ENCODE measurements around the gene POLR3GL. TPM values are rescaled to one million over a fixed set of nuclear protein-coding genes. Genes with fewer than 3 reads are reported as not detected.

The POLR3GL gene
- total RNA-seq, 2 experiments from 2014 or later: 27.3 to 29.2 TPM

DNA sequence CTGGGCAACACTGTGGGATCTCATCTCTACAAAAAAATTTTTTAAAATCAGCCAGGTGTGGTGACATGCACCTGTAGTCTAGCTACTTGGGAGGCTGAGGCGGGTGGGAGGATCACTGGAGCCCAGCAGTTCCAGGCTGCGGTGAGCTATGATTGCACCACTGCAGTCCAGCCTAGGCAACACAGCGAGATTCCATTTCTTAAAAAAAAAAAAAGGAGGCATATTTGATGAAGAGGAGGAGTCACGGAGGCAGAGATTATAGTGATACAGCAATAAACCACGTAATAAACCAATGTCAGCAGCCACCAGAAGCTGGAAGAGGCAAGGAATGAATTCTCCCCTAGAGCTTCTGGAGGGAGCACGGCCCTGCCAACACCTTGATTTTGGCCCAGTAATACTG, 10.6 kb upstream of the POLR3GL start:
- no peak for DNase-seq
- Mint-ChIP-seq H3K27me3 (no peaks in the 10 kb centered on the region), H3K36me3 (ENCODE audit: low read depth) (peaks cover 18% of the 10 kb centered on the region), H3K9me3 (no peaks in the 10 kb centered on the region), H3K4me3 (no peak overlapping the region), H3K27ac (no peak overlapping the region), H3K4me1 (peaks cover 75% of the 10 kb centered on the region)
- CTCF ChIA-PET: interaction anchor here (0.6 to 1.9 kb wide), 4 partner anchors 12 to 44 kb away, joined by 3 to 8 read pairs (median 4); partner anchors contain the start of gene RBM8A
- POLR2A ChIA-PET: interaction anchor here (0.7 kb wide), 1 partner anchor 1952 kb away, joined by 4 read pairs; no protein-coding TSS in a partner anchor

DNA sequence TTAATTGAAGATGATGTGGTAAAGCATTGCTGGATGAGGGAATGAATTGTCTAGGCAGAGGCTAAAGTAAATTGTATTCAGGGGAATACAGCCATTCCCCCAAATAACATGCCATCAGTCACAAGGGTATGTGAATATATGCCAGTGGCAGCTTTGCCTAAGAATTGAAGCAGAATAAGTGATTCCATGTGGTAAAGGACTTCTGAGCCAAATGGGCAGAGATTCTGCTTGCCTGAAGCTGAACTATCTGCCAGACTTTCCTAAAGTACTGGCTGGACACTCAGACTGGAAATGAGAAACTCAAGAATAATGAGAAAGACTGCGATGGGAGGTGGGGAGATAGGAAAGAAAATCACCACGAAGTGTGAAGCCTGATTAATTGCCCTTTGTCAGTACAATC, 9.1 kb upstream of the POLR3GL start:
- Mint-ChIP-seq H3K36me3 (ENCODE audit: low read depth) (peaks cover 12% of the 10 kb centered on the region), H3K4me1 (peaks cover 80% of the 10 kb centered on the region), H3K4me3 (peak overlapping the region; percentile 11), H3K9me3 (no peaks in the 10 kb centered on the region), H3K27me3 (peaks cover 4% of the 10 kb centered on the region), H3K27ac (no peak overlapping the region)
- CTCF ChIA-PET: interaction anchor here (1.0 kb wide), 1 partner anchor 11 kb away, joined by 5 read pairs; no protein-coding TSS in a partner anchor
- POLR2A ChIA-PET: interaction anchor here (0.5 kb wide), 1 partner anchor 17 kb away, joined by 3 read pairs; no protein-coding TSS in a partner anchor
- DNase-seq: no peak

DNA sequence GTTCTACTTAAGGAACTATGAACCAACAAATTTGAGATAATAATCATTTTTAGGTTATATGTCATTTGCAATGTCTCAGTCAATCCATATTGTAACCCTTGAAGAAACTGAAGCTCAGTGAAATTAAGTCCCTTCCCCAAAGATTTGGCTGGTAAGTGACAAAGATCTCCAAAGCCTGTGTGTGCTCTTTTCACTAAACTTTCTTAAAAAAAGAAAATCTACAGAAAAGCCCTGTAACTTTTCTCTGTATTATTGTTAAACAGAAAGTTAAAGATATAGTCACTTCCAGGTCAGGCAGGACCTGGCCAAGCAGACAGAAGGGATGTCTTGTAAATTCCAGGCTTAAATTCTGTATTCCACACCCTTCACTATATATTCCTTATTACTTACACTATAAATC, 8.1 kb upstream of the POLR3GL start:
- peak overlapping the region; percentile 90 for H3K27ac Mint-ChIP-seq
- CTCF ChIA-PET: no interaction called here
- no peak for DNase-seq

DNA sequence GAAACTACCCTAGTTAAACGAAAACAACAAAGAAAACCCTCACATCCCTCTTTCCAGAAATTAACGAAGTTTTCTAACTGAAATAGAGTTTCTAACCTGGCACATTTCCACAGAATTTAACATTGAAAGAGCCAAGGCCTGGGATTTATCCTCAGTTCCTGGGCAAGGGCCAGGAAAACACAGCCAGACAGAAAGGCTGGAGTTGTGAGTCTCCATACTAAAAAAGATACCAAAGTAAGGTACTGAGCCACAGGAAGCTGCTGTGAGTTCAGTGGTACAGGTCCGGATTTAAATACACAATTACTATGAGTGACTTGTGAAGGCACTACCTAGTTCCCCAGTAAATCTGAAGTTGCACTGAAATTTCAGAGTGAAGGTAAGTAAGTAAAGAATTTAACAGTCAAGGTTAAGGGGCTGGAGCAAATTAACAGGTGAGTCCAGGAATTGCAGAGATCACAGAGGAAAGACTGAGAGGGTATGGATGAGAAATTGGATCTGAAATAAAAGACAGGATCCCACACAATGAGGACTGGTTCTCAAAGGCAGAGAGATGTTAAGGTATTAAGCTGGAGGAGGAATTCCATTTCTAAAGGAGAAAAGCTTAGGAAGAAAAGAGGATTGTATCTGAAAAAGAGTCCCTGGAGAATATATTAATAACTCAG, 7.6 kb upstream of the POLR3GL start:
- H3K4me3 Mint-ChIP-seq: peak overlapping the region; percentile 79
- DNase-seq: no peak
- H3K27ac Mint-ChIP-seq: peak overlapping the region; percentile 90
- H3K9me3 Mint-ChIP-seq: no peaks in the 10 kb centered on the region
- peaks cover 9% of the 10 kb centered on the region for H3K36me3 Mint-ChIP-seq (ENCODE audit: low read depth)
- ChIA-PET POLR2A (no interaction called here), CTCF (interaction anchor here (0.6 to 1.3 kb wide), 4 partner anchors 8 to 75 kb away, joined by 3 to 5 read pairs (median 4); no protein-coding TSS in a partner anchor)
- H3K27me3 Mint-ChIP-seq: peaks cover 4% of the 10 kb centered on the region
- H3K4me1 Mint-ChIP-seq: peaks cover 77% of the 10 kb centered on the region

More for the DNA sequence above, 8.1 kb upstream of the POLR3GL start:
- peaks cover 9% of the 10 kb centered on the region for H3K36me3 Mint-ChIP-seq (ENCODE audit: low read depth)
- H3K27me3 Mint-ChIP-seq: peaks cover 4% of the 10 kb centered on the region
- peak overlapping the region; percentile 79 for H3K4me3 Mint-ChIP-seq
- no peaks in the 10 kb centered on the region for H3K9me3 Mint-ChIP-seq
- POLR2A ChIA-PET: no interaction called here
- H3K4me1 Mint-ChIP-seq: peaks cover 77% of the 10 kb centered on the region

DNA sequence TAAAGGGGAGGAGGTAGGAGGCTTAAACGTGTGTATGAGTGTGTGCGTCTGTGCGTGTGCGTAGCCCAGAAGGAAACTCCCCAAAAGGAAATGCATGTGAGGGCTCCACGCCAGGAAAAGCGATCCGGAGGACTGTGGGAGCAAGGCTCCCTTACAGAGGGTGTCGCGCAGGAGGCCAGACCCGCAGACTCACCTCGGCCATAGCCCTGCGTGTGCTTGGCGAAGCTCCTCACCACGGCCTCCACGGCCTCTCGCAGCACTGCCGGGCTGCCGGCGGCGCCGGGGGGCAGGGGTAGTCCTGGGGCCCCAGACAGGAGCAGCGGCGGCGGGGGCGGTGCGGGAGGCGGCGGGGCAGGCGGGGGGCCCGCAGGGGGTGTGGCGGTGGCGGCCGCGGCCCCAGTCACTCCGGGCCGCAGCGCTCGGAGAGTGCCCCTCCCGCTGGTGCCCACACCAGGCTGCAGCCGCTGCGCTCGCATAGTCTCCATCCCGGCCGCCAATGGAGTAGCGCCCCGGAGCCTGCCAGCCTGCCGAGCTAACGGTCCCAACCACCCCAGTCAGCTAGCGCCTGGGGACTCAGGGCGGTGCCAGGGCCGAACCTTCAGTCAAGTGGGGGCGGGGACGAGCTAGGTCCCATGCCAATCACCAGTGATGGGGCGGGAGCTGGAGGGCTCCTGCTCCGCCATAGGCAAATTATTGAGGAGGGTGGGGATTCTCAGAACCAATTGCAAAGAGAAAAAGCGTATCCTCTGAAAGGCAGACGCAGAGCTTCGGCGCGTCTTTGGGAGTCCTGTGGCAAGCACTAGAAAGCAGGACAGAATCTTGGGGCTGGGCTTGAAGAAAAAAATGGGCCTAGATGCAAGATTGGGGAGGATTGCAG, 6.8 kb upstream of the POLR3GL start, which contains the start of gene LIX1L:
Gene LIX1L, minus strand, starts transcription at position 575 of the 877 bp plus-strand sequence. Its CDS starts 90 bp downstream, at position 485.
- H3K27ac Mint-ChIP-seq: peak within 1 kb of the TSS; percentile 90
- peak; percentile 97 for DNase-seq
- ChIA-PET POLR2A (interaction anchor here (0.5 to 1.4 kb wide), 5 partner anchors 22 to 79 kb away, joined by 3 to 7 read pairs (median 3); partner anchors contain the start of genes PEX11B and RBM8A), CTCF (interaction anchor here (0.6 to 2.2 kb wide), 16 partner anchors 8 to 111 kb away, joined by 3 to 7 read pairs (median 3); partner anchors contain the start of genes ANKRD35 and PEX11B)
- H3K36me3 Mint-ChIP-seq (ENCODE audit: low read depth): peaks cover 7% of the 10 kb centered on the region
- H3K4me1 Mint-ChIP-seq: peaks cover 78% of the 10 kb centered on the region
- H3K4me3 Mint-ChIP-seq: peak within 1 kb of the TSS; percentile 79
- peaks cover 4% of the 10 kb centered on the region for H3K27me3 Mint-ChIP-seq
- no peaks in the 10 kb centered on the region for H3K9me3 Mint-ChIP-seq

DNA sequence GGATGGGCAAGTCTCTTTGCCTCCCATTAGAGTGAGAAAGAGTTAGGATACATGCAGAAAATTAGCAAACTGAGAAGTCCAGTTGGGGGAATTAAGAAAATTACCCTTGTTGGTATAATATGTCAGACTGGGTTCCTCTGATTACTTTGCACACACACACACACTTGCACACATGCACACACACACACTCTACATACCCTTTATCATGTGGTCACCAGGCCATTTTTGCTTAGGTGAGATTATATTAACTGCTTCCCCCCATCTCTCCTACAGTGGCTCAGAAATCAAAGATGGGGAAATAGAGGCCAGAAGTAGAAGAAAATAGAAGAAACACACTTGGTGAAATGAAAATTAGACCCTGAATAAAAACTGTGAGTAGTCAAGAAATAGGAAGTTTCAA, 5.8 kb upstream of the POLR3GL start:
- H3K36me3 Mint-ChIP-seq (ENCODE audit: low read depth): peaks cover 2% of the 10 kb centered on the region
- peaks cover 82% of the 10 kb centered on the region for H3K4me1 Mint-ChIP-seq
- H3K9me3 Mint-ChIP-seq: no peaks in the 10 kb centered on the region
- no peak overlapping the region for H3K27ac Mint-ChIP-seq
- H3K27me3 Mint-ChIP-seq: peaks cover 4% of the 10 kb centered on the region
- ChIA-PET POLR2A (interaction anchor here (1.3 to 1.4 kb wide), 2 partner anchors 21 to 31 kb away, joined by 3 to 7 read pairs; partner anchors contain the start of gene RBM8A), CTCF (interaction anchor here (0.8 to 2.2 kb wide), 8 partner anchors 8 to 57 kb away, joined by 3 to 7 read pairs (median 3); partner anchors contain the start of gene PEX11B)
- H3K4me3 Mint-ChIP-seq: no peak overlapping the region
- no peak for DNase-seq

DNA sequence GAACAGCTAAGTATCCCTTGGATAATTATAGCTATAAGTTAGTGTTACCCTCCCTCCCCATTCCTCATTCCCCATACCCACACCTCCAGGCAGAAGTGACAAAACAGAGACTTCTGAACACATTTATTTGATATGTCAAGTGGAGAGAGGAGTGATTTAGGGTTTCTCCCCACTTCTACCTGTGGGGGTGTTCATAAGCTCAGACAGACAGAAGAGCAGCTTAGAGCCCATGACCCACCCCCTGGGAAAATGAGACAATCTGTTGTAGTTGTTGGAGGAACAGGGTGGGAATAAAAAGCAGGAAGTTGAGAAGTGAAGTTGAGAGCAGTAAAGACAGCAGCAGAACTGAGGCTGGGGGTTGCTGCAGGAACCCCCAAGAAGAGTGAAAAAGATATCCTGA, 5.2 kb upstream of the POLR3GL start:
- ChIA-PET CTCF (interaction anchor here (1.1 to 2.2 kb wide), 4 partner anchors 18 to 57 kb away, joined by 3 to 7 read pairs (median 4); no protein-coding TSS in a partner anchor), POLR2A (interaction anchor here (1.4 kb wide), 1 partner anchor 20 kb away, joined by 3 read pairs; no protein-coding TSS in a partner anchor)
- Mint-ChIP-seq H3K4me1 (peaks cover 82% of the 10 kb centered on the region), H3K36me3 (ENCODE audit: low read depth) (peaks cover 2% of the 10 kb centered on the region), H3K27me3 (peaks cover 4% of the 10 kb centered on the region), H3K9me3 (no peaks in the 10 kb centered on the region), H3K4me3 (no peak overlapping the region), H3K27ac (no peak overlapping the region)
- no peak for DNase-seq

DNA sequence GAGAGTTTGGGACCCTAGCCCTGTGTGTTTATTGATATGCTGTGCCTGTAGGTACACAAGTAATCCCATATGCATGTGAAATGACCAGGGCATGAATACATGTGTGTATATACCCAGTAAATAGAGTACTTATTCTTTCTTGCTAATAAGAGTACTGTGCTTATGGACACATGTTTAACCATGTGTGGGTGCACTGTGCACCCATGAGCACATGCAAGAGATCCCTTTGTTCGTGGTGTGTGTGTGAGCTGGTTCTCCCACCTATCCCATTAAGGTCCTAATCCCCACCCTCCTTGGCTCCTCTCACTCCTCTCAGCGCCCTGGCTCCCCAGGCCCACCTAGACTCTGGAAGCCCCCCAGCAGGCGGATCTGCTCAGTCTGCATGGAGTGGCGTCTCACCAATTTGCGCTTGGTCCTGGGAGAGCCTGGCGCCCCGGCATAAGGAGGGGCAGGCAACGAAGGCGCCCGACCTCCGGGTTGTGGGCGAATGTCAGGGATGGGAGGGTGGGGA, 4.5 kb upstream of the POLR3GL start:
- ChIA-PET POLR2A (interaction anchor here (1.1 kb wide), 1 partner anchor 495 kb away, joined by 6 read pairs; no protein-coding TSS in a partner anchor), CTCF (no interaction called here)
- Mint-ChIP-seq H3K36me3 (ENCODE audit: low read depth) (peaks cover 2% of the 10 kb centered on the region), H3K4me3 (peak overlapping the region; percentile 14), H3K9me3 (no peaks in the 10 kb centered on the region), H3K27ac (no peak overlapping the region), H3K27me3 (peaks cover 4% of the 10 kb centered on the region), H3K4me1 (peaks cover 77% of the 10 kb centered on the region)
- no peak for DNase-seq

DNA sequence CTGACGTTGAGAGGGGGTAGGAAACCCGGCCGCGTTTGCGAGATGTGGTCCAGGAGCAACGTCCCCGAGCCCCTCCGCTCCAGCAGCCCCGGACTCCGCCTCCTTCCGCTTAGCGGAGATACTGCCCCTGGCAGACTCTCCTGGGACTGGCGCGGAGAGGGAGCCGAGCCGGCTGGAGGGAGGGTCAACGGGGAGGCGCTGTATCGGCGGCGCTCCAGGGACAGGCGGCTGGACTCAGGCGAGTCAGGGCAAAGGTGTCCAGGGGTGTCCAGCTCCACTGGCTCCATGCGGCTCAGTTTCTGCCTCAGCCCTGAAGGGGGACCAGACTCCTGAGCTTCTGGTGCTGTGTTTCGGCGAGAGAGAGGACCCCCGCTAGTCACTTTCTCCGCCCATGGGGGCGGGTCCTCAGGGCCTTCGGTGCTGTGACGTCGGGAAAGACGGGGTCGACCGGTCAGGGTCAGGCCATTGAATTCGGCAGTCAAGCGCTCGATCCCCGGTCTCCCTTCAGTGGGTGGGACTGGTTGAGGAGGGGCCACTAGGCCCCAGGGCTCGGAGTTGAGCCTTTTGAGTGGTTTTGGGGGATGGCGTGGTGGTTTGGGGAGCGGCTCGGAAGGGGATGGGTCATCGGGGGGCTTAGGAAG, 3.9 kb upstream of the POLR3GL start:
- H3K27ac Mint-ChIP-seq: peak overlapping the region; percentile 73
- H3K27me3 Mint-ChIP-seq: peaks cover 4% of the 10 kb centered on the region
- no peaks in the 10 kb centered on the region for H3K36me3 Mint-ChIP-seq (ENCODE audit: low read depth)
- no peaks in the 10 kb centered on the region for H3K9me3 Mint-ChIP-seq
- ChIA-PET POLR2A (interaction anchor here (1.1 kb wide), 1 partner anchor 495 kb away, joined by 6 read pairs; no protein-coding TSS in a partner anchor), CTCF (no interaction called here)
- H3K4me1 Mint-ChIP-seq: peaks cover 75% of the 10 kb centered on the region
- H3K4me3 Mint-ChIP-seq: peak overlapping the region; percentile 86
- DNase-seq: peak; percentile 53

DNA sequence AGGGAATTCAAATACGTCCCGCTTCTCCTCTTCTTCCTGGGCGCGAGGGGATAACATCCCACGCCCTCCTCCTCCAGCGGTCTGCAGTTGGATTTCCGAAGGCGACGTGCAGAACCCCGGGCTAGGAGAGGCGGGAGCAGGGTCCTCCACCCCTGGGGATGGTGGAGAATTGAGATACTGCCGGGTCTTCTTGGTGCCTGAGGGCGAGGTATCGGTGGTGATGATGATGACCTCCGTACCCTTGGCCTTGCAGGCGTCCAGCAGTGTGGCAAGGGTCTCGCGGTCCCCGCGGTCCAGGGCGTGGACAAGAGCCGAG, 3.4 kb upstream of the POLR3GL start:
- H3K27me3 Mint-ChIP-seq: peaks cover 4% of the 10 kb centered on the region
- ChIA-PET CTCF (interaction anchor here (1.4 kb wide), 1 partner anchor 46 kb away, joined by 4 read pairs; no protein-coding TSS in a partner anchor), POLR2A (interaction anchor here (1.1 kb wide), 1 partner anchor 496 kb away, joined by 6 read pairs; no protein-coding TSS in a partner anchor)
- peak overlapping the region; percentile 86 for H3K4me3 Mint-ChIP-seq
- H3K4me1 Mint-ChIP-seq: peaks cover 70% of the 10 kb centered on the region
- DNase-seq: no peak
- H3K36me3 Mint-ChIP-seq (ENCODE audit: low read depth): no peaks in the 10 kb centered on the region
- peak overlapping the region; percentile 73 for H3K27ac Mint-ChIP-seq
- H3K9me3 Mint-ChIP-seq: no peaks in the 10 kb centered on the region

DNA sequence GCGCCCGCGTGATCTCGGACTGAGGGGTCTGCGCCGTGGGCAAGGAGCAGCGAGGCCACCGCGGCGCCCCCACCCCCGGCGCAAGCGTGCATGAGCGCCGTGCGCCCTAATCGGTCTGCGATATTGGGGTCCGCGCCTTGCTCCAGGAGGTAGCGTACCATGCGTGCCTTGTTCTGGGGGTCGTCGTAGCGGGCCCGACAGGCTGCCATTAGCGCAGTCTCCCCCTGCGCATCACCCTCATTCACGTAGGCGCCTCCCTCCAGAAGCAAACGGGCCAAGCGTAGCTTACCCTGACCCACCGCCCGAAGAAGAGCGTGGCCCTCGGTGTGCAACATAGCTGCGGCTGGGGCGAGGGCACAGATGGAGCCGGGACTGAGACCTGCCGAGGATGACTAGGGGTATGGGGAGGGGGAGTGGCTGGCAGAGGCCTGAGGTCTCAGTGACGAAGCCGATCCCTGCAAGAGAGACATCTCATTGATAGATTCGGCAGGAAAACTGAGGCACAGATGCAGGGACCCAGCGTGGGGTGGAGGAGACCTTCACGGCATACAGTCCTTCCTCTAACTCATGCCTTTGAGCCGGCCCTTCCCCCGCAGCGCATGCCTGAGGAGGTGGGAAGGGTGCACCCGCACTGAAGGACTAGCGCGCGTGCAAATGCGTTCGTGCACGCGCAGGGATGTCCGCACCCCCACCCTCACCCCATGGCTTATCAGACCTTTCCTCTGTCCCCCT, 2.9 kb upstream of the POLR3GL start:
- ChIA-PET CTCF (interaction anchor here (1.4 kb wide), 1 partner anchor 46 kb away, joined by 4 read pairs; no protein-coding TSS in a partner anchor), POLR2A (interaction anchor here (1.1 kb wide), 1 partner anchor 496 kb away, joined by 6 read pairs; no protein-coding TSS in a partner anchor)
- Mint-ChIP-seq H3K9me3 (no peaks in the 10 kb centered on the region), H3K27me3 (peaks cover 4% of the 10 kb centered on the region), H3K4me1 (peaks cover 67% of the 10 kb centered on the region), H3K27ac (peak overlapping the region; percentile 83), H3K4me3 (peak overlapping the region; percentile 86), H3K36me3 (ENCODE audit: low read depth) (no peaks in the 10 kb centered on the region)
- DNase-seq: peak; percentile 47

All from activated CD4-positive, alpha-beta T cell treated with anti-CD3 and anti-CD28 coated beads, Interleukin-2, amount 10 ng/mL, durations not matched to agents 7 days and 5 days (primary cell).